SJSA1 (cell line): ENCODE results near the gene PITPNB. TPM values are rescaled to one million over a fixed set of nuclear protein-coding genes. Genes with fewer than 3 reads are reported as not detected.

Source experiments
- DNase-seq, 2 experiments: peaks; one replicate each; pipeline ENCODE4 v3.0.0-alpha.2; 2015 to 2020; ENCODE audit warnings: low spot score in 2 of 2, low read depth in 1 of 2
- H3K27ac ChIP-seq: fragments of 250-450 bp; sonication (Bioruptor Pico); 2 replicates; pipeline ENCODE4 v1.5.1; 2020; ENCODE audit warnings: mild to moderate bottlenecking, moderate library complexity
- H3K27me3 ChIP-seq: fragments of 250-450 bp; sonication (Bioruptor Pico); replicated peaks from 2 replicates; pipeline ENCODE4 v1.5.1; 2020; ENCODE audit warnings: mild to moderate bottlenecking, moderate library complexity
- H3K36me3 ChIP-seq: fragments of 250-450 bp; sonication (Bioruptor Pico); 2 replicates; pipeline ENCODE4 v1.5.1; 2020; ENCODE audit warnings: mild to moderate bottlenecking
- H3K4me1 ChIP-seq: fragments of 250-450 bp; sonication (Bioruptor Pico); replicated peaks from 2 replicates; pipeline ENCODE4 v1.6.1; 2021; ENCODE audit warnings: mild to moderate bottlenecking
- H3K4me3 ChIP-seq: fragments of 250-450 bp; sonication (Bioruptor Pico); 2 replicates; pipeline ENCODE4 v1.5.1; 2020; ENCODE audit warnings: mild to moderate bottlenecking
- H3K9me3 ChIP-seq: fragments of 250-450 bp; sonication (Bioruptor Pico); replicated peaks from 2 replicates; pipeline ENCODE4 v1.5.1; 2020; ENCODE audit warnings: mild to moderate bottlenecking
- total RNA-seq: library from RNA; depleted of rRNA; stranded (reverse); fragments of >200 nt; shearing (Covaris generic); gene quantifications from 2 replicates; pipeline ENCODE4 v1.2.3, GENCODE V29; 2014

The PITPNB gene
- total RNA-seq, 1 experiment from 2014 or later, result 28.3 TPM

- no peaks in the 10 kb centered on the region for H3K36me3 ChIP-seq
- no peaks in the 10 kb centered on the region for H3K27me3 ChIP-seq
- no peaks in the 10 kb centered on the region for H3K9me3 ChIP-seq
- no peak overlapping the region for H3K4me3 ChIP-seq
- H3K27ac ChIP-seq, result no peak overlapping the region
- no peak for DNase-seq
- no peaks in the 10 kb centered on the region for H3K4me1 ChIP-seq
These were observed 103.1 kb downstream of the PITPNB start for GRCh38 chr22:27815826-27816530.

GRCh38 chr22:27814993-27815392 lies 104.1 kb downstream of the PITPNB start:
- no peaks in the 10 kb centered on the region for H3K36me3 ChIP-seq

GRCh38 chr22:27811778-27812177 lies 107.3 kb downstream of the PITPNB start:
- Histone ChIP-seq H3K4me3 (no peak overlapping the region), H3K27me3 (no peaks in the 10 kb centered on the region), H3K4me1 (no peaks in the 10 kb centered on the region), H3K36me3 (no peaks in the 10 kb centered on the region), H3K9me3 (no peaks in the 10 kb centered on the region), H3K27ac (no peak overlapping the region)
- no peak for DNase-seq

More at GRCh38 chr22:27814993-27815392, 104.1 kb downstream of the PITPNB start:
- Histone ChIP-seq H3K4me3 (no peak overlapping the region), H3K27me3 (no peaks in the 10 kb centered on the region), H3K27ac (no peak overlapping the region), H3K9me3 (no peaks in the 10 kb centered on the region), H3K4me1 (no peaks in the 10 kb centered on the region)
- DNase-seq, result no peak

- Histone ChIP-seq H3K4me1 (no peaks in the 10 kb centered on the region), H3K4me3 (no peak overlapping the region), H3K27me3 (no peaks in the 10 kb centered on the region), H3K9me3 (no peaks in the 10 kb centered on the region), H3K36me3 (no peaks in the 10 kb centered on the region), H3K27ac (no peak overlapping the region)
- DNase-seq, result no peak
These were observed 108.4 kb downstream of the PITPNB start for GRCh38 chr22:27810609-27811151.

GRCh38 chr22:27809700-27810608 lies 109.1 kb downstream of the PITPNB start:
- H3K4me1 ChIP-seq, result peaks cover under 1% of the 10 kb centered on the region
- H3K4me3 ChIP-seq, result no peak overlapping the region
- no peak for DNase-seq
- no peak overlapping the region for H3K27ac ChIP-seq
- H3K27me3 ChIP-seq, result no peaks in the 10 kb centered on the region
- H3K36me3 ChIP-seq, result no peaks in the 10 kb centered on the region
- H3K9me3 ChIP-seq, result no peaks in the 10 kb centered on the region

- 0 out of 2 replicates have a peak, but pooled peaks cover 5% of the 10 kb centered on the region for H3K9me3 ChIP-seq
- H3K36me3 ChIP-seq, result no peaks in the 10 kb centered on the region
- DNase-seq, result no peak
- H3K27me3 ChIP-seq, result no peaks in the 10 kb centered on the region
- peaks cover 7% of the 10 kb centered on the region for H3K4me1 ChIP-seq
- no peak overlapping the region for H3K27ac ChIP-seq
- no peak overlapping the region for H3K4me3 ChIP-seq
These were observed 109.8 kb downstream of the PITPNB start for GRCh38 chr22:27809226-27809603.

- peaks cover 7% of the 10 kb centered on the region for H3K4me1 ChIP-seq
- DNase-seq, result no peak
- H3K4me3 ChIP-seq, result no peak overlapping the region
- no peaks in the 10 kb centered on the region for H3K27me3 ChIP-seq
- H3K36me3 ChIP-seq, result no peaks in the 10 kb centered on the region
- no peak overlapping the region for H3K27ac ChIP-seq
- 0 out of 2 replicates have a peak, but pooled peaks cover 5% of the 10 kb centered on the region for H3K9me3 ChIP-seq
These were observed 110.4 kb downstream of the PITPNB start for GRCh38 chr22:27808451-27809225.

- Histone ChIP-seq H3K4me1 (peaks cover 13% of the 10 kb centered on the region), H3K4me3 (no peak overlapping the region), H3K36me3 (no peaks in the 10 kb centered on the region; the same call in 1 of the 2 replicates), H3K27me3 (no peaks in the 10 kb centered on the region), H3K27ac (no peak overlapping the region), H3K9me3 (0 out of 2 replicates have a peak, but pooled peaks cover 5% of the 10 kb centered on the region)
- no peak for DNase-seq
These were observed 113.2 kb downstream of the PITPNB start for GRCh38 chr22:27805841-27806240.

GRCh38 chr22:27804470-27805297 lies 114.4 kb downstream of the PITPNB start:
- H3K4me3 ChIP-seq, result no peak overlapping the region
- 0 out of 2 replicates have a peak, but pooled peaks cover 5% of the 10 kb centered on the region for H3K9me3 ChIP-seq
- no peak overlapping the region for H3K27ac ChIP-seq
- H3K27me3 ChIP-seq, result peaks cover 9% of the 10 kb centered on the region
- DNase-seq, result peak; percentile 56 to 74
- peaks cover 5% of the 10 kb centered on the region; the same call in 1 of the 2 replicates for H3K36me3 ChIP-seq
- H3K4me1 ChIP-seq, result peaks cover 24% of the 10 kb centered on the region

GRCh38 chr22:27803841-27804415 lies 115.1 kb downstream of the PITPNB start:
- H3K27me3 ChIP-seq, result peaks cover 11% of the 10 kb centered on the region
- peaks cover 28% of the 10 kb centered on the region for H3K4me1 ChIP-seq
- H3K36me3 ChIP-seq, result peaks cover 7% of the 10 kb centered on the region; the same call in 1 of the 2 replicates
- H3K9me3 ChIP-seq, result 0 out of 2 replicates have a peak, but pooled peaks cover 5% of the 10 kb centered on the region
- H3K4me3 ChIP-seq, result no peak overlapping the region
- H3K27ac ChIP-seq, result no peak overlapping the region
- no peak for DNase-seq

GRCh38 chr22:27802346-27803073 lies 116.5 kb downstream of the PITPNB start:
- Histone ChIP-seq H3K4me1 (peaks cover 31% of the 10 kb centered on the region), H3K4me3 (peak overlapping the region; percentile 72), H3K9me3 (0 out of 2 replicates have a peak, but pooled peaks cover 5% of the 10 kb centered on the region), H3K27ac (no peak overlapping the region), H3K27me3 (peaks cover 22% of the 10 kb centered on the region), H3K36me3 (peaks cover 7% of the 10 kb centered on the region)
- no peak for DNase-seq
